ENCODE measurements around the gene CPVL.

DNA sequence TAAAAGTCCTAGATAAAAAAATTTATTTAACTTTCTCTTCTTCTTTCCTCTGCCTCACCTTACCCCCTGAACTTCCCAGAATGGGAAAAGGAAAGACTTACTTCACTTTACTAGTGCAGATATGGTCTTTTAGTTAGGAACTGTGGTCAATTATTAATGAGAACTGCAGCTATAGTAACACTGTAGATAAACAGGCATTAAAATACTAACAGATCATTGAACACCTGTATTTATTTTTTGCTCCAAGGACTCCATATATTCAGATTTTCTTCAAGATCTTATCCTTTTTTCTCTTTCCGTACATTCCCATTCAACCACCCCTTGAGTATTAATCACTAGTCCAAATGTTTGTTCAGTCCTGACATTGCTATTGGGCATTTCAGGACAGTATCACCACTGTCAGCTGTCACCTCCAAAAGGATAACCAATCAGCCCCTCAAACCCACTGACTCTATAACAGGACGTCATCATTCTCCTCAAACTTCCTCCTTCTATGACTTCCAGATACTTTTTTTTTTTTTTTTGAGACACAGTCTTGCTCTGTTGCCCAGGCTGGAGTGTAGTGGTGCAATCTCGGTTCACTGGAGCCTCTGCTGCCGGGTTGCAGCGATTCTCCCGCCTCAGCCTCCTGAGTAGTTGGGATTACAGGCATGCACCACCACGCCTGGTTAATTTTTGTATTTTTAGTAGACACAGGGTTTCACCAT, 4.2 kb downstream of the CPVL start:
- TF ChIP-seq POLR2AphosphoS5 (IDR thresholded peaks at IDR 0.05; ENCODE audit: low read depth, low read length) (no peak), TAF1 (IDR thresholded peaks at IDR 0.05; ENCODE audit: borderline replicate concordance, low read depth, low read length) (no peak), POLR2A (IDR thresholded peaks at IDR 0.05; ENCODE audit: low read depth, low read length) (no peak)

Measured in GM12892 (cell line).